WTC11 (cell line): Measurements from ENCODE around the gene APBA3. TPM values are rescaled to one million over a fixed set of nuclear protein-coding genes. Genes with fewer than 3 reads are reported as not detected.

Experiments
- ATAC-seq: fragments of 200-7000 bp; cut with Tn5 transposase; 2 replicates; pipeline ENCODE4 v1.10.0; 2021; ENCODE audit warnings: mild to moderate bottlenecking, moderate library complexity
- CTCF ChIA-PET: fragments of 300-600 bp; sonication (Branson Sonifier 250); formaldehyde crosslinking; loops from one replicate; lab custom pipeline; 2021; ENCODE audit warnings: antibody characterized with exemption; lab: Charles Lee
- POLR2A ChIA-PET: fragments of 350-600 bp; sonication (Branson Sonifier 250); formaldehyde crosslinking; loops from one replicate; lab custom pipeline; 2021; ENCODE audit warnings: antibody characterized with exemption; lab: Charles Lee
- DNase-seq: peaks from one replicate; pipeline ENCODE4 v3.0.0; 2021; ENCODE audit warnings: low spot score
- H3K27ac Mint-ChIP-seq: 2 replicates; pipeline ENCODE4 v1.8.0; 2021; ENCODE audit warnings: mixed read lengths
- H3K27me3 Mint-ChIP-seq: 2 replicates; pipeline ENCODE4 v1.8.0; 2021; ENCODE audit warnings: low read depth, mild to moderate bottlenecking, moderate library complexity, mixed read lengths
- H3K36me3 Mint-ChIP-seq: 2 replicates; pipeline ENCODE4 v1.8.0; 2021; ENCODE audit warnings: mixed read lengths
- H3K4me1 Mint-ChIP-seq: 2 replicates; pipeline ENCODE4 v1.8.0; 2022; ENCODE audit warnings: mixed read lengths
- H3K4me3 Mint-ChIP-seq: 2 replicates; pipeline ENCODE4 v1.8.0; 2021; ENCODE audit warnings: mild to moderate bottlenecking, moderate library complexity, mixed read lengths
- H3K9me3 Mint-ChIP-seq: 2 replicates; pipeline ENCODE4 v1.8.0; 2021; ENCODE audit warnings: mixed read lengths
- ARID4B ChIP-seq: sonication (generic); formaldehyde crosslinking; IDR thresholded peaks from 2 replicates; pipeline ENCODE4 v1.8.0; 2023; ENCODE audit warnings: missing genetic modification reagents, mild to moderate bottlenecking, borderline replicate concordance
- ELF4 ChIP-seq: sonication (generic); formaldehyde crosslinking; IDR thresholded peaks from 2 replicates; pipeline ENCODE4 v1.8.1; 2022; ENCODE audit warnings: low read depth, mild to moderate bottlenecking, moderate library complexity, missing genetic modification reagents
- FOXP1 ChIP-seq: sonication (generic); formaldehyde crosslinking; IDR thresholded peaks from 2 replicates; pipeline ENCODE4 v1.8.0; 2022; ENCODE audit warnings: missing genetic modification reagents, mild to moderate bottlenecking, moderate library complexity, borderline replicate concordance
- GRHL2 ChIP-seq: fragments of 250-450 bp; sonication (Bioruptor Pico); IDR thresholded peaks from 2 replicates; pipeline ENCODE4 v1.8.0; 2022; ENCODE audit warnings: mild to moderate bottlenecking, moderate library complexity; ENCODE audit not compliant: insufficient replicate concordance, severe bottlenecking
- MXD4 ChIP-seq: fragments of 250-450 bp; sonication (Bioruptor Pico); IDR thresholded peaks from 2 replicates; pipeline ENCODE4 v1.8.0; 2021; ENCODE audit warnings: mild to moderate bottlenecking, moderate library complexity, borderline replicate concordance
- MYBL2 ChIP-seq: sonication (generic); formaldehyde crosslinking; IDR thresholded peaks from 2 replicates; pipeline ENCODE4 v1.8.1; 2023; ENCODE audit warnings: mild to moderate bottlenecking, moderate library complexity, missing genetic modification reagents
- NFE2L1 ChIP-seq: sonication (generic); formaldehyde crosslinking; IDR thresholded peaks from 2 replicates; pipeline ENCODE4 v1.8.1; 2023; ENCODE audit warnings: missing genetic modification reagents
- SMAD4 ChIP-seq: sonication (generic); formaldehyde crosslinking; IDR thresholded peaks from 2 replicates; pipeline ENCODE4 v1.8.0; 2022; ENCODE audit warnings: mild to moderate bottlenecking, missing genetic modification reagents
- SP1 ChIP-seq: sonication (generic); formaldehyde crosslinking; conservative IDR thresholded peaks from 2 replicates; pipeline ENCODE4 v1.8.1; 2022; ENCODE audit warnings: missing genetic modification reagents
- ZNF121 ChIP-seq: sonication (generic); formaldehyde crosslinking; IDR thresholded peaks from 2 replicates; pipeline ENCODE4 v1.8.0; 2023; ENCODE audit warnings: missing genetic modification reagents
- ZNF317 ChIP-seq: sonication (generic); formaldehyde crosslinking; IDR thresholded peaks from 2 replicates; pipeline ENCODE4 v1.8.1; 2023; ENCODE audit warnings: low read depth, mild to moderate bottlenecking, moderate library complexity, missing genetic modification reagents, borderline replicate concordance
- ZNF416 ChIP-seq: fragments of 250-450 bp; sonication (Bioruptor Pico); IDR thresholded peaks from 2 replicates; pipeline ENCODE4 v1.9.0; 2021; ENCODE audit warnings: mild to moderate bottlenecking, inconsistent platforms
- total RNA-seq: library from RNA; stranded (reverse); gene quantifications from 3 replicates; pipeline ENCODE4 v1.2.3, GENCODE V29; 2021
- TF ChIP-seq, protein P1 (sequence below): sonication (generic); formaldehyde crosslinking; IDR thresholded peaks from 2 replicates; pipeline ENCODE4 v1.8.1; 2022; ENCODE audit warnings: low read depth, mild to moderate bottlenecking, moderate library complexity, missing genetic modification reagents, borderline replicate concordance
- TF ChIP-seq, protein P2 (sequence below): sonication (generic); formaldehyde crosslinking; IDR thresholded peaks from 2 replicates; pipeline ENCODE4 v1.8.1; 2022; ENCODE audit warnings: missing genetic modification reagents, borderline replicate concordance

APBA3 gene
- total RNA-seq, 1 experiment from 2014 or later, result 27.5 TPM

GRCh38 chr19:3712663-3713611, 48.6 kb downstream of the APBA3 start (continued):
- TF ChIP-seq ARID4B, result no peak
- TF ChIP-seq ELF4 (CRISPR knock-in tag), result no peak
- no peak for TF ChIP-seq GRHL2
- TF ChIP-seq NFE2L1 (CRISPR knock-in tag), result no peak
- no peak for TF ChIP-seq ZNF416
- no peak for TF ChIP-seq MXD4 (CRISPR knock-in tag)
- TF ChIP-seq, protein P1, sequence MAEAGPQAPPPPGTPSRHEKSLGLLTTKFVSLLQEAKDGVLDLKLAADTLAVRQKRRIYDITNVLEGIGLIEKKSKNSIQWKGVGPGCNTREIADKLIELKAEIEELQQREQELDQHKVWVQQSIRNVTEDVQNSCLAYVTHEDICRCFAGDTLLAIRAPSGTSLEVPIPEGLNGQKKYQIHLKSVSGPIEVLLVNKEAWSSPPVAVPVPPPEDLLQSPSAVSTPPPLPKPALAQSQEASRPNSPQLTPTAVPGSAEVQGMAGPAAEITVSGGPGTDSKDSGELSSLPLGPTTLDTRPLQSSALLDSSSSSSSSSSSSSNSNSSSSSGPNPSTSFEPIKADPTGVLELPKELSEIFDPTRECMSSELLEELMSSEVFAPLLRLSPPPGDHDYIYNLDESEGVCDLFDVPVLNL (CRISPR knock-in tag), result no peak

GRCh38 chr19:3710265-3710812, 51.2 kb downstream of the APBA3 start:
- peaks cover 18% of the 10 kb centered on the region for H3K4me1 Mint-ChIP-seq
- DNase-seq, result peak; percentile 45
- ATAC-seq, result peak; percentile 65
- H3K27ac Mint-ChIP-seq, result peak overlapping the region; percentile 51; the same call in 1 of the 2 replicates
- POLR2A ChIA-PET, result interaction anchor here (0.7 kb wide), 1 partner anchor 9 kb away, joined by 11 read pairs; no protein-coding TSS in a partner anchor
- CTCF ChIA-PET, result interaction anchor here (0.5 to 5.7 kb wide), 14 partner anchors 9 to 277 kb away, joined by 3 to 65 read pairs (median 4); partner anchors contain the start of genes APBA3 and PIP5K1C
- H3K4me3 Mint-ChIP-seq, result no peak overlapping the region
- TF ChIP-seq NFE2L1 (CRISPR knock-in tag) (no peak), FOXP1 (0 out of 2 replicates have a peak, but pooled peaks have one; percentile 36), ZNF317 (CRISPR knock-in tag) (no peak), ZNF121 (CRISPR knock-in tag) (0 out of 2 replicates have a peak, but pooled peaks have one; percentile 5), GRHL2 (no peak), SMAD4 (CRISPR knock-in tag) (no peak), SP1 (CRISPR knock-in tag) (0 out of 2 replicates have a peak, but pooled peaks have one; percentile 56), MYBL2 (CRISPR knock-in tag) (no peak)
- TF ChIP-seq, protein P2, sequence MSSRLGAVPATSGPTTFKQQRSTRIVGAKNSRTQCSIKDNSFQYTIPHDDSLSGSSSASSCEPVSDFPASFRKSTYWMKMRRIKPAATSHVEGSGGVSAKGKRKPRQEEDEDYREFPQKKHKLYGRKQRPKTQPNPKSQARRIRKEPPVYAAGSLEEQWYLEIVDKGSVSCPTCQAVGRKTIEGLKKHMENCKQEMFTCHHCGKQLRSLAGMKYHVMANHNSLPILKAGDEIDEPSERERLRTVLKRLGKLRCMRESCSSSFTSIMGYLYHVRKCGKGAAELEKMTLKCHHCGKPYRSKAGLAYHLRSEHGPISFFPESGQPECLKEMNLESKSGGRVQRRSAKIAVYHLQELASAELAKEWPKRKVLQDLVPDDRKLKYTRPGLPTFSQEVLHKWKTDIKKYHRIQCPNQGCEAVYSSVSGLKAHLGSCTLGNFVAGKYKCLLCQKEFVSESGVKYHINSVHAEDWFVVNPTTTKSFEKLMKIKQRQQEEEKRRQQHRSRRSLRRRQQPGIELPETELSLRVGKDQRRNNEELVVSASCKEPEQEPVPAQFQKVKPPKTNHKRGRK (CRISPR knock-in tag), result no peak
- TF ChIP-seq, protein P1 (CRISPR knock-in tag), result no peak
- TF ChIP-seq, all 79 proteins: peak for 3
- H3K36me3 Mint-ChIP-seq, result no peaks in the 10 kb centered on the region
- no peaks in the 10 kb centered on the region for H3K9me3 Mint-ChIP-seq
- no peaks in the 10 kb centered on the region for H3K27me3 Mint-ChIP-seq
